ENCODE results near the gene HOXC4. TPM values are rescaled to one million over a fixed set of nuclear protein-coding genes. Genes with fewer than 3 reads are reported as not detected.

The HOXC4 gene
- total and polyA plus RNA-seq, 10 of the 15 experiments (the other 5 are each of a cell fraction or from before 2014, with no cell fraction given), result 1.0 to 11.4 (median 4.2) TPM

- peak in 1 of 2 experiments; percentile 1; a peak in 1 of 4 replicates for TF ChIP-seq IKZF2 (IDR thresholded peaks at IDR 0.05)
These were observed 35.1 kb upstream of the HOXC4 start (continued) for GRCh38 chr12:54018468-54018984.

DNA sequence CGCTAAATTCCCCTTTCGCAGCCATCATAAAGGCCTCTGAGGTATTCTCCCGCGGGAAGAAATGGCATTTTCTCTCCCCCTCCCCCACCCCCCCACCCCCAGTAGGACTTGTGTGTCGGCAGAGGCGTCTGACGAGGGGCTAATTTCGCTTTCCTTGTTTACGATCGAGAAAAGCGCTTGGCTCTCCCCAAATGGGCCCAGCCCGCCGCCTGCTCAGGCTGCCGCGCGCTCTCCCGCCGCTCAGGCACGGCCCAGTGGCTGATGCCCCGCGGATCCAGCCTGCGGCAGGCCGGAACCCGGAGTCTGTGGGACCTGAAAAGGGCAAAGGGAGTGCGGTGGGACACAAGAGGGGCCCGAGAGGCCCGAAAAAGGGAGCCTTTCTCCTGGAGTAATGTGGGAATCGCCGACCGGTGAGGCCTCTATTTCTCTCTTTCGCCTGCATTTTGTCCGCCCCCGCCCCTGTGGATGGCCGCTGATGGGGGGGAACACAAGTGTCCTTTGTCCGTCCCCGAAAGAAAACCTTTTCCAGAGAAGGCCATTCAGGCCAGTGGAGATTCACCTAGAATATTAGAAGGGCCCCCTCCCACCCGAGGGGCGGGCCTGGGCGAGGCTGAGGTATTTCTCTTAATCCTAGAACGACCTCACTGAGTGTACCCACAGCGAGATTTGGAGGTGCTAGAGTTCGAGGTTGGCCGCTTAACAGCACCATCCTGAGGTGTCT is 34.4 kb upstream of the HOXC4 start:
- intact Hi-C loops (cut with micrococcal nuclease; ENCODE audit: unreplicated experiment) (no loop called here), in situ Hi-C loops (cut with MboI) (no loop called here)
- FAIRE-seq (no peak), ATAC-seq (no peak), DNase-seq (ENCODE audit: low read depth, low spot score) (no peak)
- Histone ChIP-seq H3K4me2 (ENCODE audit: control insufficient read depth, insufficient read depth) (peak overlapping the region; percentile 95; the same call in 1 of the 2 replicates), H3K4me3 (no peak overlapping the region; the same call in 1 of the 2 replicates), H3K27ac (ENCODE audit: control insufficient read depth, insufficient read depth) (peak overlapping the region; percentile 80; the same call in 1 of the 2 replicates), H3K9ac (ENCODE audit: control insufficient read depth, insufficient read depth, low read length) (peak overlapping the region; percentile 93), H3K9me3 (replicated peaks; ENCODE audit: control insufficient read depth, insufficient read depth, low read length) (no peaks in the 10 kb centered on the region), H4K20me1 (ENCODE audit: control insufficient read depth, insufficient read depth) (no peaks in the 10 kb centered on the region; the same call in 1 of the 2 replicates), H3K4me1 (ENCODE audit: control insufficient read depth, insufficient read depth, low read length) (peaks cover 21% of the 10 kb centered on the region), H3K36me3 (ENCODE audit: control insufficient read depth in 2 of 2, insufficient read depth in 2 of 2, low read length in 1 of 2) (no peaks in the 10 kb centered on the region), H3K27me3 (replicated peaks in 1 of 2; ENCODE audit: control insufficient read depth in 2 of 2, insufficient read depth in 2 of 2, low read length in 1 of 2) (peaks cover 6 to 19% of the 10 kb centered on the region in 2 experiments), H3K79me2 (ENCODE audit: control insufficient read depth, insufficient read depth, low read length) (no peaks in the 10 kb centered on the region), H2AFZ (ENCODE audit: control insufficient read depth, low read depth, low read length) (no peak overlapping the region; the same call in 1 of the 2 replicates)
- 82% methylated on average over 36 of the region's 43 CpGs for WGBS (ENCODE audit: insufficient coverage, insufficient replicate concordance, low lambda C conversion rate, missing lambda C conversion rate)
- TF ChIP-seq MLLT1 (IDR thresholded peaks at IDR 0.05) (peak; percentile 57; the same call in 1 of the 2 replicates), HDAC2 (IDR thresholded peaks at IDR 0.05) (no peak), POLR2A (IDR thresholded peaks at IDR 0.05; ENCODE audit: low read depth, low read length) (peak; percentile 34; the same call in 1 of the 2 replicates)
- BruUV-seq (replicated peaks), result no TSS peak
- ChIA-PET SMC1A (ENCODE audit: uncharacterized antibody, unreplicated experiment) (no interaction called here), POLR2A (no interaction called here), CTCF (no interaction called here), RAD21 (ENCODE audit: unreplicated experiment) (no interaction called here)

All from GM12878 (cell line).